ENCODE measurements around the gene POU2F1.

DNA sequence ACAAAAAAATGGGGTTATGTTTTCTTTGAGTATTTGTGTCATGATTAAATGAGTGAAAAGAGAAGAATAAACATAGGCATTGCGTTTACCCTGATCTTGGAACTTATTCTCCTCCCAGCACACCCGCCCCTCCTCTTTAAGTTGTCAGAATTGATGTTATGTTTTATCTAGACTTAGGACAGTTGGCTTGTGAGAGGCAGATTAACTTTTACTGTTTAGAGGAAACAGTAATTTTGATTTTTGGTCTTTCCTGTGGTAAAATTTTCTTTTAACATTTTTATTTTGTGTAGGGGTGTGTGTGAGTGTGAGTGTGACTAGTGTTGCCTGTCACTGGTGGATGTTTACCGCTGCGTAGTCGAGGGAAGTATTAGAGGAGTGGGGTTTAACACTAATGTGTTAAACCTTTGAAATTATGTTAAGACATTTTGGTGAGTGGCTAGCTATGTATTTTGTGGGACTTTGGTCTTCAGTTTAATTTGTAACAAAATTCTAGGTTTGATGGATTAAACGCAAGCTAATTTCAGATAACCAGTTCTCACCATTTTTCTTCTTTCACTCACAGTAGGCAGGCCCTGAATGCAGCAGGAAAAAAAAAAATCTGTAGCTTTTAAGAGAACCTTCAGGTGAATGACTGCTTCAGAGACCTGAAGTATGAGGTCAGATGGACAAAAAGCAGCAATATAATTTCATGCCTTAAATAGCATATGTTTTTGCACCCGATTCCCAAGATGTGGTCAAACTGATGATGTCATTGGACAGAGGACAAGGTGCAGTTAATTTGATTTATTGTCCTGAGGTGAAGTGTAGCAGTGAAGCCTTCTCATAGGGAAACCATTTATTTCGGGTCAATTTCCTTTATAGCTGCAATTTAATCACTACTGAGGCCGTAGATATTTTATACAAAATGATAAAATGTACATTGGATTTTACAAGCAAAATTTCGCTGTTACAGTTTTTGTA, 2.7 kb downstream of the POU2F1 start:
- TF ChIP-seq, protein P1, sequence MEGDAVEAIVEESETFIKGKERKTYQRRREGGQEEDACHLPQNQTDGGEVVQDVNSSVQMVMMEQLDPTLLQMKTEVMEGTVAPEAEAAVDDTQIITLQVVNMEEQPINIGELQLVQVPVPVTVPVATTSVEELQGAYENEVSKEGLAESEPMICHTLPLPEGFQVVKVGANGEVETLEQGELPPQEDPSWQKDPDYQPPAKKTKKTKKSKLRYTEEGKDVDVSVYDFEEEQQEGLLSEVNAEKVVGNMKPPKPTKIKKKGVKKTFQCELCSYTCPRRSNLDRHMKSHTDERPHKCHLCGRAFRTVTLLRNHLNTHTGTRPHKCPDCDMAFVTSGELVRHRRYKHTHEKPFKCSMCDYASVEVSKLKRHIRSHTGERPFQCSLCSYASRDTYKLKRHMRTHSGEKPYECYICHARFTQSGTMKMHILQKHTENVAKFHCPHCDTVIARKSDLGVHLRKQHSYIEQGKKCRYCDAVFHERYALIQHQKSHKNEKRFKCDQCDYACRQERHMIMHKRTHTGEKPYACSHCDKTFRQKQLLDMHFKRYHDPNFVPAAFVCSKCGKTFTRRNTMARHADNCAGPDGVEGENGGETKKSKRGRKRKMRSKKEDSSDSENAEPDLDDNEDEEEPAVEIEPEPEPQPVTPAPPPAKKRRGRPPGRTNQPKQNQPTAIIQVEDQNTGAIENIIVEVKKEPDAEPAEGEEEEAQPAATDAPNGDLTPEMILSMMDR (conservative IDR thresholded peaks at IDR 0.05; ENCODE audit: low read depth in 2 of 2): no peak
- no peak for TF ChIP-seq EZH2 (IDR thresholded peaks at IDR 0.05; ENCODE audit: low read depth, unreplicated experiment)
